GM12878 (cell line): ENCODE data around the gene ARVCF. TPM values are rescaled to one million over a fixed set of nuclear protein-coding genes. Genes with fewer than 3 reads are reported as not detected.

Experiments used
- ATAC-seq: fragments of 200-7000 bp; cut with Tn5 transposase; 3 replicates; pipeline ENCODE4 v1.9.1; 2020; ENCODE audit warnings: mild to moderate bottlenecking, moderate library complexity
- BruUV-seq: library from RNA; stranded (reverse); fragments of 400-500 nt; replicated peaks from 2 replicates; lab custom pipeline; 2021; lab: Mats Ljungman, UMichigan
- CTCF ChIA-PET: fragments of 300-600 bp; sonication (Branson Sonifier 250); formaldehyde crosslinking; extraction: SDS; loops from one replicate; lab custom pipeline; 2021; ENCODE audit warnings: inconsistent platforms; lab: Yijun Ruan, JAX
- POLR2A ChIA-PET: fragments of 350-600 bp; formaldehyde crosslinking; extraction: SDS; loops from one replicate; lab custom pipeline; 2021; ENCODE audit warnings: inconsistent platforms; lab: Charles Lee
- RAD21 ChIA-PET: fragments of 300-600 bp; sonication (Branson Sonifier 250); formaldehyde crosslinking; loops from one replicate; lab custom pipeline; 2023; ENCODE audit warnings: antibody characterized with exemption; ENCODE audit not compliant: unreplicated experiment; lab: Charles Lee
- SMC1A ChIA-PET: fragments of 300-600 bp; sonication (Branson Sonifier 250); formaldehyde crosslinking; loops from one replicate; lab custom pipeline; 2023; ENCODE audit not compliant: unreplicated experiment, uncharacterized antibody; lab: Charles Lee
- DNase-seq: peaks from one replicate; pipeline ENCODE4 v3.0.0-alpha.2; 2011; ENCODE audit warnings: low read depth, low spot score
- FAIRE-seq: peaks from 3 replicates; lab custom pipeline; 2011; peaks lifted over from hg19 to GRCh38; lab: Jason Lieb, UNC
- H2AFZ ChIP-seq: 2 replicates; pipeline ENCODE4 v1.6.0; 2011; ENCODE audit warnings: low read depth, low read length, control low read depth; ENCODE audit not compliant: control insufficient read depth
- H3K27ac ChIP-seq: 2 replicates; pipeline ENCODE4 v1.5.1; 2011; ENCODE audit warnings: control low read depth; ENCODE audit not compliant: control insufficient read depth, insufficient read depth
- H3K27me3 ChIP-seq, 2 experiments: replicated peaks in 1 of 2; 2 replicates each; pipeline versions ENCODE4 v1.6.0 to v1.6.1; 2011; ENCODE audit warnings: low read length in 1 of 2; ENCODE audit not compliant: control insufficient read depth in 2 of 2, insufficient read depth in 2 of 2
- H3K36me3 ChIP-seq, 2 experiments: 2 replicates each; pipeline ENCODE4 v1.5.1; 2011; ENCODE audit warnings: low read length in 1 of 2; ENCODE audit not compliant: control insufficient read depth in 2 of 2, insufficient read depth in 2 of 2
- H3K4me1 ChIP-seq: 2 replicates; pipeline ENCODE4 v1.6.1; 2011; ENCODE audit warnings: mild to moderate bottlenecking, low read length, moderate library complexity, mixed read lengths; ENCODE audit not compliant: control insufficient read depth, insufficient read depth
- H3K4me2 ChIP-seq: 2 replicates; pipeline ENCODE4 v1.6.0; 2011; ENCODE audit warnings: control low read depth; ENCODE audit not compliant: control insufficient read depth, insufficient read depth
- H3K4me3 ChIP-seq: fragments of 200-600 bp; sonication (generic); 2 replicates; pipeline ENCODE4 v1.5.1; 2016
- H3K79me2 ChIP-seq: 2 replicates; pipeline ENCODE4 v1.6.0; 2011; ENCODE audit warnings: low read length; ENCODE audit not compliant: control insufficient read depth, insufficient read depth
- H3K9ac ChIP-seq: 2 replicates; pipeline ENCODE4 v1.8.0; 2011; ENCODE audit warnings: low read length, control low read depth, mixed read lengths; ENCODE audit not compliant: control insufficient read depth, insufficient read depth
- H3K9me3 ChIP-seq: replicated peaks from 3 replicates; pipeline ENCODE4 v1.5.1; 2011; ENCODE audit warnings: mild to moderate bottlenecking, low read length; ENCODE audit not compliant: control insufficient read depth, insufficient read depth
- H4K20me1 ChIP-seq: 2 replicates; pipeline ENCODE4 v1.6.0; 2011; ENCODE audit not compliant: control insufficient read depth, insufficient read depth
- BHLHE40 ChIP-seq, 2 experiments: fragments of 450-650 bp in 1 of 2; IDR thresholded peaks; 2 replicates each; pipeline ENCODE4 v1.6.1; 2011 to 2017; ENCODE audit warnings: low read depth in 2 of 2, borderline replicate concordance in 1 of 2, improper control_type of control experiment in 1 of 2, low read length in 1 of 2, mild to moderate bottlenecking in 1 of 2
- IKZF1 ChIP-seq: fragments of 450-650 bp; conservative IDR thresholded peaks from 2 replicates; pipeline ENCODE4 v1.6.1; 2017; ENCODE audit warnings: antibody characterized with exemption, mild to moderate bottlenecking
- POLR2A ChIP-seq: IDR thresholded peaks from 2 replicates; pipeline ENCODE4 v1.6.1; 2011; ENCODE audit warnings: low read depth, mild to moderate bottlenecking, low read length
- WGBS: methylation state at CpG from one replicate; pipeline ENCODE4 v1.1.6; 2016; ENCODE audit warnings: low lambda C conversion rate; ENCODE audit not compliant: insufficient replicate concordance, insufficient coverage; ENCODE audit errors: missing lambda C conversion rate; 5-methylcytosine and 5-hydroxymethylcytosine counted together
- in situ Hi-C: fragments of 300-500 bp; cut with MboI; formaldehyde crosslinking; loops from 9 replicates; pipeline ENCODE4 v1.14.3; 2018; ENCODE audit warnings: mixed read lengths
- intact Hi-C: fragments of 100-400 bp; cut with micrococcal nuclease; formaldehyde crosslinking; loops from one replicate; pipeline ENCODE4 v1.14.2; 2022; ENCODE audit not compliant: unreplicated experiment
- polyA plus RNA-seq, 11 experiments: library from polyadenylated mRNA; depleted of rRNA in 4 of 11; unstranded in 6 of 11; stranded (reverse) in 5 of 11; fragments of >200 nt; fragmentation: Nextera tagmentation in 4 of 11; fragmentation: Illumina TruSeq in 1 of 11; extraction: Ambion mirVana in 4 of 11; extraction: Trizol in 1 of 11; gene quantifications; 1 replicate in 1 of 11; 2 replicates in 10 of 11; pipeline versions ENCODE4 v1.2.1 to v1.2.3, GENCODE V29; 2011 to 2016; ENCODE audit warnings: inconsistent platforms in 2 of 11, missing spikeins in 2 of 11, low read depth in 1 of 11
- total RNA-seq, 4 experiments: library from RNA; depleted of rRNA in 3 of 4; stranded (reverse); fragments of >200 nt in 3 of 4; fragmentation: Illumina TruSeq in 1 of 4; extraction: Trizol in 1 of 4; gene quantifications; 2 replicates each; pipeline versions ENCODE4 v1.2.1 to v1.2.3, GENCODE V29; 2013 to 2021

ARVCF gene
- total and polyA plus RNA-seq, 10 of the 15 experiments (the other 5 are each of a cell fraction or from before 2014, with no cell fraction given): 0.13 to 1.9 (median 1.0) TPM; not detected in 2

DNA sequence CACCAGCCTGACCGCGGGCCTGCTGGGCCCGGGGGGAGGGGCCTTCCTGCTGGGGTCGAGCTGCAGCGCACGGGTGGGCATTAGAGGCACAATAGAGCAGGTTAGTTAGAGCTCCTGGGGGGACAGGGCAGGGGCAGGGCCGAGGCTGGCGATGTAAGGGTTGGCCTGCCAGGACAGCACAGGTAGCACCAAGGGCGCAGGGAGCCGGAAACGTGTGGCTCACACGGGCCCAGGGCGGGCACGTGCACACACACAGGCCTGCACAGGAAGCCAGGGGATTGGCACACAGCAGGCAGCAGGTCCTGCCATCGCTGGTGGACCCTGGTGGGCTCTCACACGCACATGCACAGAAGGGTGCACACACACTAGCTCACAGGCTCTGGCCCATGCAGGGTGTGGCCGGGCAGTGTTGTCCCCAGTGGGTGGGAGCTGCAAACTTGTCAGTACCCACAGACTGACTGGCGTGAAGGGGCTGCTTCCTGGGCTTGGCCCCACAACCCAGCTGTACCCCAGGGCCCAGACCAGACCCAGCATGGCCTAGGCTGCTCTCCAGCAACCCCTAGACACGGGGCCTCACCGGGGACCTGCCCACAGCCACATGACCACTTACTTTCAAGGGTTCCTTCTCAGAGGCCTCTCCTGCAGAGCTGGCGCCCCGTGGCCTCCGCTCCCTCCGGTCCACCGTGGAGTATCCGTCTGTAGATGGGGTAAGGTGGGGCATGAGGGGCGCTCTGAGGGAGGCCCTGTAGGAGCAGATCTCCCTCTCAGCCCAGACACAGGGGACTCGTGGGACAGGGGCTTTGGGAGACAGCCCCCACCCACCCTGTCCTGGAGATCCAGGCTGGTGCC, 45.1 kb downstream of the ARVCF start:
- H4K20me1 ChIP-seq: no peaks in the 10 kb centered on the region
- no peak overlapping the region for H3K4me2 ChIP-seq
- BruUV-seq: no TSS peak
- in situ Hi-C loops (no loop called here), intact Hi-C loops (loop anchor here (5.0 kb wide), 2 partner anchors 41 to 146 kb away; partner anchors contain the start of genes RANBP1 and TRMT2A)
- no peaks in the 10 kb centered on the region for H3K79me2 ChIP-seq
- no peak for DNase-seq
- no peaks in the 10 kb centered on the region for H3K4me1 ChIP-seq
- ChIA-PET POLR2A (no interaction called here), SMC1A (no interaction called here), CTCF (interaction anchor here (0.7 to 1.4 kb wide), 5 partner anchors 42 to 186 kb away, joined by 3 to 5 read pairs (median 3); no protein-coding TSS in a partner anchor), RAD21 (no interaction called here)
- no peak overlapping the region for H3K27ac ChIP-seq
- no peaks in the 10 kb centered on the region for H3K9me3 ChIP-seq
- H3K27me3 ChIP-seq: no peaks in the 10 kb centered on the region
- no peak overlapping the region for H2AFZ ChIP-seq
- no peak overlapping the region for H3K4me3 ChIP-seq
- no peak for FAIRE-seq
- H3K36me3 ChIP-seq: peaks cover 0 to 2% of the 10 kb centered on the region in 2 experiments; a peak in 2 of 4 replicates
- TF ChIP-seq POLR2A (peak; percentile 40), BHLHE40 (IDR thresholded peaks at IDR 0.05; ENCODE audit: borderline replicate concordance in 1 of 2, low read depth in 2 of 2, low read length in 1 of 2) (peak in 1 of 2 experiments; percentile 43; a peak in 1 of 4 replicates), IKZF1 (no peak)
- ATAC-seq: no peak; the same call in 2 of the 3 replicates
- 53% methylated on average over 28 of the region's 28 CpGs for WGBS
- no peak overlapping the region for H3K9ac ChIP-seq
